NB4 (cell line): ENCODE measurements around the gene KRT85.
A peak's percentile ranks its signal among the peaks of the same experiment; 100 is the strongest.

Experiments used
- MAX ChIP-seq: IDR thresholded peaks from 2 replicates; pipeline ENCODE4 v1.6.1; 2011; ENCODE audit warnings: low read depth, low read length
- MYC ChIP-seq: IDR thresholded peaks from 2 replicates; pipeline ENCODE4 v1.6.1; 2011; ENCODE audit warnings: low read depth, low read length
- POLR2A ChIP-seq: IDR thresholded peaks from 2 replicates; pipeline ENCODE4 v1.6.1; 2011; ENCODE audit warnings: mild to moderate bottlenecking; ENCODE audit not compliant: insufficient read length; ENCODE audit errors: extremely low read depth
- TF ChIP-seq, protein P1 (sequence below): IDR thresholded peaks from one replicate; pipeline ENCODE4 v1.5.1; 2012; ENCODE audit warnings: low read depth, low read length

DNA sequence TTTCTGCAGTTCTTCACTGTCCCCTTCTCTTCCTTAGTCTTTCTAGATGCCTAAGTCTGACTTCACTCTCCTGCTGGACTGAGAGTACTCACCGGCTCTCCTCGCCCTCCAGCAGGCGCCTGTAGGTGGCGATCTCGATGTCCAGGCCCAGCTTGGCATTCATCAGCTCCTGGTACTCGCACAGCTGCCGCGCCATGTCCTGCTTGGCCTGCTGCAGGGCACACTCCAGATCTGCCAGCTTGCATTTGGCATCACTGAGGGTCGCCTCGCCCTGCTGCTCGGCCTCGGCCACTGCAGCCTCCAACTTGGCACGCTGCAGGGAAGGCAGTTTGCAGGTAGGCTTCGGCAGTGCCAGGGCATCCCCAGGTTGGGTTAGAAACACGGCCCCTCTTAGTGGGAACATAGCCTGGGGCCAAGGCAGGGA lies 13.0 kb upstream of the KRT85 start:
- TF ChIP-seq MAX = no peak
- TF ChIP-seq, protein P1, sequence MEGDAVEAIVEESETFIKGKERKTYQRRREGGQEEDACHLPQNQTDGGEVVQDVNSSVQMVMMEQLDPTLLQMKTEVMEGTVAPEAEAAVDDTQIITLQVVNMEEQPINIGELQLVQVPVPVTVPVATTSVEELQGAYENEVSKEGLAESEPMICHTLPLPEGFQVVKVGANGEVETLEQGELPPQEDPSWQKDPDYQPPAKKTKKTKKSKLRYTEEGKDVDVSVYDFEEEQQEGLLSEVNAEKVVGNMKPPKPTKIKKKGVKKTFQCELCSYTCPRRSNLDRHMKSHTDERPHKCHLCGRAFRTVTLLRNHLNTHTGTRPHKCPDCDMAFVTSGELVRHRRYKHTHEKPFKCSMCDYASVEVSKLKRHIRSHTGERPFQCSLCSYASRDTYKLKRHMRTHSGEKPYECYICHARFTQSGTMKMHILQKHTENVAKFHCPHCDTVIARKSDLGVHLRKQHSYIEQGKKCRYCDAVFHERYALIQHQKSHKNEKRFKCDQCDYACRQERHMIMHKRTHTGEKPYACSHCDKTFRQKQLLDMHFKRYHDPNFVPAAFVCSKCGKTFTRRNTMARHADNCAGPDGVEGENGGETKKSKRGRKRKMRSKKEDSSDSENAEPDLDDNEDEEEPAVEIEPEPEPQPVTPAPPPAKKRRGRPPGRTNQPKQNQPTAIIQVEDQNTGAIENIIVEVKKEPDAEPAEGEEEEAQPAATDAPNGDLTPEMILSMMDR = peak; percentile 86
- TF ChIP-seq POLR2A = no peak
- no peak for TF ChIP-seq MYC
